Stimulated activated CD4-positive, alpha-beta T cell treated with anti-CD3 and anti-CD28 coated beads, TNF-alpha, amount 100 ng/mL, for 48 hours (primary cell): ENCODE measurements around the gene CHMP1A.

Source experiments
- DNase-seq, 3 donors: peaks; one replicate each; pipeline ENCODE4 v3.0.0-alpha.2; 2020; ENCODE audit warnings: low read depth in 3 of 3

Gene CHMP1A

GRCh38 chr16:89604764-89605163 lies 52.7 kb downstream of the CHMP1A start:
- no peak for DNase-seq

DNA sequence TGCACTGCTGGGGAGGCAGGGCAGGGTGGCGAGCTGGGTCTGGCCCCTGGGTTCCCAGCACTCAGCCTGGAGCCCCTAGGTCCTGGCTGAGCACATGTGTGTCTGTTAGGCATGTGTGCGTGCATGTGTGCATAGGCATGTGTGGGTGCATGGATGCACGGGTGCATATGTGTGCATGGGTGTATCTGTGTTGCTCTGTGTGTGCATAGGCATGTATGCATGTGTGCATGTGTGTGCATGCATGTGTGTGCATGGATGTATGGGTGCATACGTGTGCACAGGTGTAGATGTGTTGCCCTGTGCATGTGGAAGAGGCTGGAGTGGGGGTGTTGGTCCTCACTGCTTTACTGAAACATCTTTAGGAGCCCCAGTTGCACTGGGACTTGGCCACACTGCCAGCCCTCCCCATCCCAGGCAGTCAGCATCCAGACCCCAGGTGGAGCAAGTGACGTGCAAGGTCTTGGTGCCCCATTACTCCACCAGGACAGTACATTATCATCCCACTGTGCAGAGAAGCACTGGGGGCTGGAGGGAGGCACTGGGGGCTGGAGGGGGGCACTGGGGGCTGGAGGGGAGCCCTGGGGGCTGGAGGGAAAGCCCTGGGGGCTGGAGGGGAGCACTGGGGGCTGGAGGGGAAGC lies 54.4 kb downstream of the CHMP1A start:
- DNase-seq, result no peak

DNA sequence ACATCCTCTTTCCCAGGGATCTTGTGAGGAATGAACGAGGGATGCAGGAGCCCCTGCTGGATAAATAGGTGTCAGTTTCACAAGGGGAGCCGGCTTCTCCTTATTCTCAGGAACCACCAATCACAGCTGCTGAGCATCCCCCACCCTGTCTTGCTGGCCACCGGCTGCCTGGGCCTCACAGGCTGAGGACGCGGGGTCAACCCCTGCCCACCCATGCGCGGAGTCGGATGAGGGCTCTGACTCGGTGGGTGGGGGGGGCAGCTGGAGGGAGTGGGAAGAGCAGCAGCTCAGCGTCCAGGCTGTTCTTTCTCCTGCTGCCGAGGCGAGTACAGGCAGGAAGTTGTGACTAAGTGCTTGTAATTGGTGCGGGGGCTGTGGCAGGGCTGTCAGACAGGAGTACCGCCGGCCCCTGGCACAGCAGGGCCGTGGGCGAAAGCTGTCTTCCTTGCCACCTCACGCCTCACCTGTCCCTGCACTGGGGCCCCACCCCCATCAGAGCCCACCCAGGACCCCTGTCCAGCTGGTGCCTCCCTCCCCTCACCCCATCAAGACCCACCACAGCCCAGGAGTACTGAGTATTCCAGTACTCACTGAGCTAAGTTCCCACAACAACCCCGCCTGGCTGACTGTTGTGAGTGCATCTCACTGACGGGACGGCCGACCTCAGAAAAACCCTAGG lies 55.1 kb downstream of the CHMP1A start:
- peak; percentile 37 to 70 (median 46) for DNase-seq

DNA sequence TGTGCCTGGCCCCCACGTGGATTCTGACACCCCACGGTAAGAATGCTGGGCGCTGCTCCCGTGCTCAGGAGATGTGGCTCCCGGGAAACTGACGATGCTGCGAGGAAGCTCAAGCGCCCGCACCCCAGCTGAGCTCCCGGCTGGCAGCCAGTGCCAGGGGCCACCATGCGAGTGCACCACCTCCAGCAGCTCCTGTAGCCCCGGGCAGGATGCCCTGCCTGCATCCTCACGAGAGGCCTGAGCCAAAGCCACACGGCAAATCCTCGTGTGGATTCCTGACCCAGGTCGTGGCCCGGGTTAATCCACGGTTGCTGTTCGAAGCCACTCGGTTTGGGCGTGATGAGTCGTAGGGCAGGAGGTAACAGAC lies 55.6 kb downstream of the CHMP1A start:
- DNase-seq, result no peak

DNA sequence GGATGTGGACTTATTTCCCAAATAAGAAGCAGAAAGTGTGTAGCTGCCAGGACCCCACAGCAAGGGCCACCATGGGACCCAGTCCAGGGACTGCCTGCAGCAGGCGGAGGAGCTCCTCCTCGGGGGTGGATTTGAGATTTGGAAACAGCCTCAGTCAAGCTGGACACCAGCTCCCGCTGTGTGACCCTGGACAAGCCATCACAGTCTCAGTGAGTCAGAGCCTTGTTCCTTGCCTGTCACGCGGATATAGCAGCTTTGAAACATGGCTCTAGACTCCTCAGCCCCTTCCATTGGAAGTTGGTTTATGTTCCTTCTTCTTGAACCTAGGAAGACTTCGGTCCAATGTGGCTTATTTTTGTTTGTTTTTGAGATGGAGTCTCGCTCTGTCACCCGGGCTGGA lies 56.6 kb downstream of the CHMP1A start:
- no peak for DNase-seq

GRCh38 chr16:89600427-89600826 lies 57.1 kb downstream of the CHMP1A start:
- DNase-seq, result no peak

- no peak for DNase-seq
Measured at GRCh38 chr16:89599902-89600301, 57.6 kb downstream of the CHMP1A start.

- peak in 1 of 3 donors; percentile 22 for DNase-seq
Measured at GRCh38 chr16:89599451-89599858, 58.1 kb downstream of the CHMP1A start.

- no peak for DNase-seq
Measured at GRCh38 chr16:89598199-89598598, 59.3 kb downstream of the CHMP1A start.

DNA sequence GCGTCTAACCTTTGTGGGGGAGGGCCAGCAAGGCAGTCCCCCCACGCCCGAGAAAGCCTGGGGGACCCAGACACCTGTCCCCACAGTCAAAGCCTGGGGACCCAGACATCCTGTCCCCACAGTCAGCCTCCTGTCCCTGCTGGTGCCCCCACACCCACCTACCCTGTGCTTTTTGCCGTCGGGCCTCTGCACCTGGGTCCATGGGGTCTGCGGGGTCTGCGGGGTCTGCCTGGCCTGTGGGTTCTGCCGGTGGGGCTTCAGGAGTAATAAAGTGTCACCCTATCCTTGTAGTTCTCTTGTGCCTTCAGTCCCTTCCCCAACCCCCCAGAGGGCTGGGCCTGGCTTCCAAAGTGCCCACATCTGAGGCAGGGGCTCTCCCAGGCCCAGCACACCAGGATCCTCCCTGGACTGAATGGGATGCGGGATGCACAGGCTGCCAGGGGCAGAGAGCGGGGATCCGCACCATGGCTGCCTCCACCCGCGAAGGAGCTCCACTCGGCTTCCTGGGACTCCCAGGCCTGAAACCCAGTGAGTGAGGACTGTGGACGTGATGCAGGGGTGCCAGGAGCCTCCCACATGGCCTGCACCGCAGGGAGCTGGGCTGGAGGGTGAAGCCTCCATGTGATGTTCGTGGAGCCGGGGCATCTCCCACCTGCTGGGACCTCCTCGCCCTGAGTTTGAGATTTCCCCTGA lies 60.4 kb downstream of the CHMP1A start:
- DNase-seq, result no peak

GRCh38 chr16:89596061-89596689 lies 61.3 kb downstream of the CHMP1A start:
- no peak for DNase-seq

DNA sequence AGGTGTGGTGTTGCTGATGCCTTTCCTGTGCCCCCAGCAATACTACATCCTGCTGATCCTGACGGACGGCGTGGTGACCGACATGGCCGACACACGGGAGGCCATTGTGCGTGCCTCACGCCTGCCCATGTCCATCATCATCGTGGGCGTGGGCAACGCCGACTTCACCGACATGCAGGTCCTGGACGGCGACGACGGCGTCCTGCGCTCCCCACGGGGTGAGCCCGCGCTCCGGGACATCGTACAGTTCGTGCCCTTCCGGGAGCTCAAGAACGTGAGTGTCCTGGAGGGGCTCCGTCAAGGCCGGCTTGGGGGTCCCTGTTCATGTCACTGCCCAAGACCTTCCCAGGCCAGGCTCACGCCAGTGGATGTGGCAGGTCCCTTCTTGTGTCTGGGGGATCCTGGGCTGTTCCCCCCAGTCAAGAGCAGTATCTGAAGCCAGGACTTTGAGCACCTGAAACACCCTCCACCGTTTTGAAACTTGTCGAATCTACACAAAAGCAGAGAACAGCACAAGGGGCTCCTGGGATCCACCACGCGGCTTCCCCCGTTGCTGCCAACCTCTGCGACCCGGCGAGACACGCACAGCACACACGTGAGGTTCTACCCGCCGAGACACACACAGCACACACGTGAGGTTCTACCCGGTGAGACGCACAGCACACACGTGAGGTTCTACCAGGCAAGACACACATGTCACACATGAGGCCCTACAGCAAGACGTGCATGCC lies 62.0 kb downstream of the CHMP1A start:
- no peak for DNase-seq
